Activated B cell treated with CpG ODN at 0.5 μM for 24 hours (primary cell): Measurements from ENCODE around the gene CPHXL. TPM values are rescaled to one million over a fixed set of nuclear protein-coding genes. Genes with fewer than 3 reads are reported as not detected.

Experiments used
- ATAC-seq: fragments of 200-7000 bp; cut with Tn5 transposase; one replicate; pipeline ENCODE4 v1.10.0; 2021; ENCODE audit warnings: low read depth, mild to moderate bottlenecking, moderate library complexity
- CTCF ChIA-PET: fragments of 350-600 bp; sonication (Branson Sonifier 250); formaldehyde crosslinking; loops from one replicate; lab custom pipeline; 2021; ENCODE audit warnings: antibody characterized with exemption; lab: Charles Lee
- POLR2A ChIA-PET: fragments of 350-600 bp; sonication (Branson Sonifier 250); formaldehyde crosslinking; loops from one replicate; lab custom pipeline; 2021; ENCODE audit warnings: antibody characterized with exemption; lab: Charles Lee
- DNase-seq: peaks from one replicate; pipeline ENCODE4 v3.0.0; 2022
- H3K27ac Mint-ChIP-seq: one replicate; pipeline ENCODE4 v1.8.0; 2020; ENCODE audit warnings: mixed read lengths
- H3K27me3 Mint-ChIP-seq: one replicate; pipeline ENCODE4 v1.8.0; 2021; ENCODE audit warnings: mixed read lengths
- H3K36me3 Mint-ChIP-seq: one replicate; pipeline ENCODE4 v1.8.0; 2021; ENCODE audit warnings: low read depth, mixed read lengths
- H3K4me1 Mint-ChIP-seq: one replicate; pipeline ENCODE4 v1.8.0; 2021; ENCODE audit warnings: mixed read lengths
- H3K4me3 Mint-ChIP-seq: one replicate; pipeline ENCODE4 v1.8.0; 2020; ENCODE audit warnings: mild to moderate bottlenecking, mixed read lengths
- H3K9me3 Mint-ChIP-seq: one replicate; pipeline ENCODE4 v1.8.0; 2020; ENCODE audit warnings: mixed read lengths
- intact Hi-C: fragments of 100-400 bp; cut with micrococcal nuclease; formaldehyde crosslinking; loops from one replicate; pipeline ENCODE4 v1.15.1; 2024
- total RNA-seq: library from RNA; stranded (reverse); gene quantifications from 2 replicates; pipeline ENCODE4 v1.2.3, GENCODE V29; 2022
- TF ChIP-seq, protein P1 (sequence below): fragments of 200-600 bp; IDR thresholded peaks from one replicate; pipeline ENCODE4 v1.8.0; 2022; ENCODE audit warnings: antibody characterized with exemption, mild to moderate bottlenecking

CPHXL gene
- total RNA-seq, 1 donor from 2014 or later: not detected

DNA sequence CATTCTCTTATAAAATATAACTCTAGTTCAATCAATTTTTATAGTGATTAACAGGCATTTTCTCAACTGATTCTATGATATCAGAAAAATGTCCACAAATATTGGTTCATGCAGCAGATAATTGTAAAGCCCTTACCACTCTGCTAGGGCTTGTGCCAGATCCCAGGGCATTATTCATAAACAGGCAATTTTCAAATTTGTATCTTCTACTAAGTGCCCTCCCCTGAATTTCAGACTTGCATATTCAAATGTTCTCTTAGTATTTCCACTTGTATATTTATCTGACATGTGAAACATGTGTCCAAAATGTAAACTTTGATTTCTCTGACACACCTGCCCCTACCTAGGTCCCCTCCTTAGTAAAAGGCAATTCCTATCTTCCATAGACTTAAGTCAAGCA is 58.8 kb downstream of the CPHXL start:
- no peak for DNase-seq
- TF ChIP-seq, protein P1, sequence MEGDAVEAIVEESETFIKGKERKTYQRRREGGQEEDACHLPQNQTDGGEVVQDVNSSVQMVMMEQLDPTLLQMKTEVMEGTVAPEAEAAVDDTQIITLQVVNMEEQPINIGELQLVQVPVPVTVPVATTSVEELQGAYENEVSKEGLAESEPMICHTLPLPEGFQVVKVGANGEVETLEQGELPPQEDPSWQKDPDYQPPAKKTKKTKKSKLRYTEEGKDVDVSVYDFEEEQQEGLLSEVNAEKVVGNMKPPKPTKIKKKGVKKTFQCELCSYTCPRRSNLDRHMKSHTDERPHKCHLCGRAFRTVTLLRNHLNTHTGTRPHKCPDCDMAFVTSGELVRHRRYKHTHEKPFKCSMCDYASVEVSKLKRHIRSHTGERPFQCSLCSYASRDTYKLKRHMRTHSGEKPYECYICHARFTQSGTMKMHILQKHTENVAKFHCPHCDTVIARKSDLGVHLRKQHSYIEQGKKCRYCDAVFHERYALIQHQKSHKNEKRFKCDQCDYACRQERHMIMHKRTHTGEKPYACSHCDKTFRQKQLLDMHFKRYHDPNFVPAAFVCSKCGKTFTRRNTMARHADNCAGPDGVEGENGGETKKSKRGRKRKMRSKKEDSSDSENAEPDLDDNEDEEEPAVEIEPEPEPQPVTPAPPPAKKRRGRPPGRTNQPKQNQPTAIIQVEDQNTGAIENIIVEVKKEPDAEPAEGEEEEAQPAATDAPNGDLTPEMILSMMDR: no peak
- H3K4me1 Mint-ChIP-seq: no peaks in the 10 kb centered on the region
- no peak overlapping the region for H3K27ac Mint-ChIP-seq
- no peak overlapping the region for H3K4me3 Mint-ChIP-seq
- no peaks in the 10 kb centered on the region for H3K9me3 Mint-ChIP-seq
- ChIA-PET POLR2A (no interaction called here), CTCF (no interaction called here)
- intact Hi-C loops: no loop called here
- H3K27me3 Mint-ChIP-seq: no peaks in the 10 kb centered on the region
- ATAC-seq: no peak
- H3K36me3 Mint-ChIP-seq: no peaks in the 10 kb centered on the region

Other genes with a start within 250 kb of the CPHXL start
- gene CHST6, start 231.0 kb downstream of the CPHXL start, total RNA-seq: 0.02 and 0.05 TPM in 2 replicates
- gene CHST5, start 190.4 kb downstream of the CPHXL start, total RNA-seq: 0.11 TPM in 1 of 2 replicates, not detected in the other
- 4.0 and 4.1 TPM in 2 replicates for gene TMEM231, start 170.2 kb downstream of the CPHXL start, total RNA-seq
- 62.9 and 69.4 TPM in 2 replicates for gene GABARAPL2, start 160.1 kb downstream of the CPHXL start, total RNA-seq
- 52.7 and 57.2 TPM in 2 replicates for gene ADAT1, start 103.2 kb downstream of the CPHXL start, total RNA-seq
- 166 and 182 TPM in 2 replicates for gene KARS1, start 78.8 kb downstream of the CPHXL start, total RNA-seq
- gene TERF2IP, start 78.7 kb downstream of the CPHXL start, total RNA-seq: 52.6 and 52.7 TPM in 2 replicates
- not detected in 2 replicates for gene CPHXL2, start 49.5 kb downstream of the CPHXL start, total RNA-seq
- not detected in 2 replicates for gene DUXB, start 25.0 kb downstream of the CPHXL start, total RNA-seq